Left lung (tissue), 10 donors: ENCODE data around the gene SVIL. TPM values are rescaled to one million over a fixed set of nuclear protein-coding genes. Genes with fewer than 3 reads are reported as not detected.

Experiments
- ATAC-seq: fragments of 200-7000 bp; cut with Tn5 transposase; one replicate; pipeline ENCODE4 v1.9.1; 2020; ENCODE audit warnings: moderate library complexity
- DNase-seq, 4 donors: peaks; one replicate each; pipeline ENCODE4 v3.0.0-alpha.2; 2013 to 2020
- H3K27ac ChIP-seq, 2 donors: fragments of 200-600 bp; sonication (generic) in 1 of 2; one replicate each; pipeline versions ENCODE4 v1.5.0 to v1.8.0; 2020 to 2021
- H3K27me3 ChIP-seq, 2 donors: fragments of 200-600 bp; sonication (generic) in 1 of 2; one replicate each; pipeline versions ENCODE4 v1.5.0 to v1.8.0; 2020 to 2021
- H3K36me3 ChIP-seq, 2 donors: fragments of 200-600 bp; sonication (generic) in 1 of 2; one replicate each; pipeline versions ENCODE4 v1.5.0 to v1.8.0; 2020 to 2021
- H3K4me1 ChIP-seq, 2 donors: fragments of 200-600 bp; one replicate each; pipeline ENCODE4 v1.8.0; 2021
- H3K4me3 ChIP-seq, 2 donors: fragments of 200-600 bp; sonication (generic) in 1 of 2; one replicate each; pipeline versions ENCODE4 v1.5.0 to v1.8.0; 2020 to 2021; ENCODE audit warnings: mild to moderate bottlenecking in 1 of 2
- H3K9me3 ChIP-seq, 2 donors: fragments of 200-600 bp; sonication (generic) in 1 of 2; one replicate each; pipeline versions ENCODE4 v1.5.0 to v1.8.0; 2020 to 2021
- CTCF ChIP-seq, 2 donors: fragments of 200-600 bp; sonication (generic) in 1 of 2; IDR thresholded peaks; one replicate each; pipeline versions ENCODE4 v1.5.0 to v1.8.0; 2021; ENCODE audit warnings: antibody characterized with exemption in 2 of 2
- intact Hi-C, 2 donors: fragments of 100-400 bp; cut with DNase I; formaldehyde crosslinking; loops; one replicate each; pipeline versions ENCODE4 v1.11.2 to v1.14.2; 2022
- polyA plus RNA-seq, 6 donors: library from polyadenylated mRNA; unstranded; fragments of 120-200 nt; gene quantifications; one replicate each; pipeline ENCODE4 v1.2.1, GENCODE V29; 2013; ENCODE audit not compliant: insufficient read length in 6 of 6
- total RNA-seq, 2 donors: library from RNA; stranded (reverse); fragmentation: NEBNext Ultra II Directional; extraction: Animal tissue kit (Norgen Biotek cat#: 25700); gene quantifications; one replicate each; pipeline ENCODE4 v1.2.1, GENCODE V29; 2021
- donor health status: DM: no; HTN: yes; CAD: no.
- donor health status: DM: no; HTN: no; CAD: no.

Gene SVIL
- total and polyA plus RNA-seq, 8 donors = 49.3 to 103 (median 54.9) TPM

GRCh38 chr10:29649561-29650551 lies 15.1 kb upstream of the SVIL start:
- intact Hi-C loops = no loop called here
- Histone ChIP-seq H3K36me3 (peaks cover 0 to 4% of the 10 kb centered on the region in 2 donors), H3K9me3 (no peaks in the 10 kb centered on the region), H3K27me3 (no peaks in the 10 kb centered on the region), H3K4me3 (no peak overlapping the region), H3K27ac (peak overlapping the region in 1 of 2 donors; percentile 7), H3K4me1 (peaks cover 22 to 35% of the 10 kb centered on the region in 2 donors)
- no peak for TF ChIP-seq CTCF (IDR thresholded peaks at IDR 0.05)
- no peak for DNase-seq
- no peak for ATAC-seq

GRCh38 chr10:29648983-29649268 lies 14.2 kb upstream of the SVIL start:
- intact Hi-C loops = no loop called here
- DNase-seq (no peak), ATAC-seq (peak; percentile 61)
- Histone ChIP-seq H3K9me3 (no peaks in the 10 kb centered on the region), H3K4me3 (no peak overlapping the region), H3K4me1 (peaks cover 22 to 35% of the 10 kb centered on the region in 2 donors), H3K27ac (no peak overlapping the region), H3K27me3 (no peaks in the 10 kb centered on the region), H3K36me3 (no peaks in the 10 kb centered on the region)
- TF ChIP-seq CTCF (IDR thresholded peaks at IDR 0.05) = no peak

GRCh38 chr10:29648114-29648982 lies 13.6 kb upstream of the SVIL start:
- peak; percentile 20 for ATAC-seq
- H3K27ac ChIP-seq = peak overlapping the region in 1 of 2 donors; percentile 41
- intact Hi-C loops = no loop called here

GRCh38 chr10:29647478-29647877 lies 12.7 kb upstream of the SVIL start:
- intact Hi-C loops = no loop called here

More at GRCh38 chr10:29648114-29648982, 13.6 kb upstream of the SVIL start:
- TF ChIP-seq CTCF (IDR thresholded peaks at IDR 0.05) = no peak
- no peak for DNase-seq
- Histone ChIP-seq H3K4me3 (no peak overlapping the region), H3K36me3 (no peaks in the 10 kb centered on the region), H3K4me1 (peaks cover 22 to 39% of the 10 kb centered on the region in 2 donors), H3K27me3 (no peaks in the 10 kb centered on the region), H3K9me3 (no peaks in the 10 kb centered on the region)

More at GRCh38 chr10:29647478-29647877, 12.7 kb upstream of the SVIL start:
- peaks cover 26 to 42% of the 10 kb centered on the region in 2 donors for H3K4me1 ChIP-seq
- DNase-seq = no peak
- peak overlapping the region in 1 of 2 donors; percentile 28 for H3K27ac ChIP-seq
- no peaks in the 10 kb centered on the region for H3K27me3 ChIP-seq
- H3K36me3 ChIP-seq = no peaks in the 10 kb centered on the region
- ATAC-seq = no peak
- H3K4me3 ChIP-seq = no peak overlapping the region
- H3K9me3 ChIP-seq = no peaks in the 10 kb centered on the region
- TF ChIP-seq CTCF (IDR thresholded peaks at IDR 0.05) = no peak
